AG09309 (cell line): ENCODE measurements around the gene SEMG2.

ENCODE experiments used
- DNase-seq: peaks from one replicate; pipeline ENCODE4 v3.0.0-alpha.2; 2010; ENCODE audit warnings: low read depth
- H3K4me3 ChIP-seq: 2 replicates; pipeline ENCODE4 v1.5.1; 2011; ENCODE audit warnings: mild to moderate bottlenecking, low read depth, low read length, moderate library complexity; ENCODE audit not compliant: control insufficient read depth
- TF ChIP-seq, protein P1 (sequence below): IDR thresholded peaks from 2 replicates; pipeline ENCODE4 v1.5.1; 2011; ENCODE audit warnings: mild to moderate bottlenecking, low read depth, low read length, inconsistent platforms; ENCODE audit not compliant: insufficient read depth, control insufficient read depth; ENCODE audit errors: missing control alignments

The SEMG2 gene

DNA sequence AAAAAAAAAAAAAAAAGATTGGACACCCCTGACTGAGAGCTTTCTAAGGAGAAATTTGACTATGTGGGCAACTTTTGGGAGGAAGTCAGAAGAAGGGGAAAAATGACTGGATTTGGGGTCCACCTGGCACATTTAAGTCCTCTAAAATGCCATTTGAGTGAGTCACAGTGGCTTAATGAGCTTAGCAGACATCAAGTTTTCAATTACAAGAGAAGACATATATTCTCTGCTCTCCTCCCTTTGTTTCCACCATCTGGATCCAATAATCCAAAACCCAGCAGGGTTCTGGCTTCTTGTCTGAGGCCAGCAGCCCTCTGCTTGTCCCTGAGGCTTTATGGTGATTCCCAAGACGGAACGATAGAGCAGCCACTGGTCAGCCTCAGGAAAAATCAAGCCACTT is 39.5 kb upstream of the SEMG2 start:
- H3K4me3 ChIP-seq: no peak overlapping the region
- TF ChIP-seq, protein P1, sequence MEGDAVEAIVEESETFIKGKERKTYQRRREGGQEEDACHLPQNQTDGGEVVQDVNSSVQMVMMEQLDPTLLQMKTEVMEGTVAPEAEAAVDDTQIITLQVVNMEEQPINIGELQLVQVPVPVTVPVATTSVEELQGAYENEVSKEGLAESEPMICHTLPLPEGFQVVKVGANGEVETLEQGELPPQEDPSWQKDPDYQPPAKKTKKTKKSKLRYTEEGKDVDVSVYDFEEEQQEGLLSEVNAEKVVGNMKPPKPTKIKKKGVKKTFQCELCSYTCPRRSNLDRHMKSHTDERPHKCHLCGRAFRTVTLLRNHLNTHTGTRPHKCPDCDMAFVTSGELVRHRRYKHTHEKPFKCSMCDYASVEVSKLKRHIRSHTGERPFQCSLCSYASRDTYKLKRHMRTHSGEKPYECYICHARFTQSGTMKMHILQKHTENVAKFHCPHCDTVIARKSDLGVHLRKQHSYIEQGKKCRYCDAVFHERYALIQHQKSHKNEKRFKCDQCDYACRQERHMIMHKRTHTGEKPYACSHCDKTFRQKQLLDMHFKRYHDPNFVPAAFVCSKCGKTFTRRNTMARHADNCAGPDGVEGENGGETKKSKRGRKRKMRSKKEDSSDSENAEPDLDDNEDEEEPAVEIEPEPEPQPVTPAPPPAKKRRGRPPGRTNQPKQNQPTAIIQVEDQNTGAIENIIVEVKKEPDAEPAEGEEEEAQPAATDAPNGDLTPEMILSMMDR: no peak
- DNase-seq: peak; percentile 28

DNA sequence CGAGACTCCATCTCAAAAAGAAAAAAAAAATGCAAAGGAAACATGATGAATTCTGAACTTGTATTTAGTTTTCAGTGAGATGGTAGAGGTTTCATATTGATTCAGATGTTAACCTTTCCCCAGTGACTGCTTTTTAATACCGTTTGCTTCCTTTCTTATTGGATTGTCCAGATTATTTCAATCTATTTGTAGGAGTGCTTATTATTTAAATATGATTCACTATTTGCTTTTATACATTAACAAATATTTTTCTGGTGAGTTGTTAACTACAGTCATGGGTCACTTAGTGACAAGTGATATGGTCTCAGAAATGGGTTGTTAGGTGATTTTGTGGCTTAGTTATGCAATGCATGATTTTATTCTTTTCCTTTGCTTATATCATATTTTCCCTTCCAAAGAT is 38.1 kb upstream of the SEMG2 start:
- TF ChIP-seq, protein P1: no peak
- no peak for DNase-seq
- no peak overlapping the region for H3K4me3 ChIP-seq

DNA sequence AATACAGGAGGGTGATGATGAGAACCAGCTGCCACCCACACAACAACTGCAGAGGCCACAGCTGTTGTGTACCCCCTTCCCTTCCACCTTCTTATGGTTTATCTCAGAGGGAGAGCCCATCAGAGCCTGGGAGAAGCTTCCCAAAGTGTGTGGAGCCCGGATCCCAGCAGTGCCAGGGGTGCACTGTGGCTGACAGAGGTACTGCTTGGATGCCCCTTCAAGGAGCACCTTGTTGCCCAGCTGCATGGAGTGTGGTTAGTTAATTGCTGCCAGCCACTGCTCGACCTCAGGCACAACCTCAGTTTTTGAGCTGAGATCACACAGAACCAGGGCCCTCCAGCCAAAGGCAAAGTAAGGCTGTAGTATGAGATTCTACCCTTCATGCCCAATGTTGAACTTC is 33.5 kb upstream of the SEMG2 start:
- TF ChIP-seq, protein P1: no peak
- no peak for DNase-seq
- H3K4me3 ChIP-seq: no peak overlapping the region

DNA sequence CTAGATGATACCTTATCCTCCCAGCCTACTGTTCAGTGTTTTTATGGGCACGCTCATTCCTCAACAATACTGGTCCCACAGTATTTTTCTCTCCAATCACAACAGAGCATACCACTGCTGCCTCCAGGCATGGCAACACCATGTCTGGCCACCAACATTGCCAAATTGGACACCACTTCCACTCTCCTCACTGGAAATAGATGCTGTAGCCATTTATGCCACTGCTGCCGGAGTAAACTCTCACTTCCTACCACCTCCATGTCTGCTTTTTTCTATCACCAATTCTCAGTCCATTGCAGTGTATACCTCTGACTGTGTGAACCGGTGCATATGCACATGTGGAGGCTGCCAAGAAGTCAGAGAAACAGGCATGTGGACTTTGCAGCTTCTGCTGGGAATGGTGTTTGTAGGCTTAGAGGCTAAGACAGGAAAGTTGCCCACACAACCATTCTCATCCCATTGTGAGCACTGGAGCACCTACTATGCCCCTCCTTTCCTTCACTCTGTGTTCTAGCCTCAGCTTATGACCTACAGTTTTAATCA is 32.0 kb upstream of the SEMG2 start:
- DNase-seq: no peak
- H3K4me3 ChIP-seq: no peak overlapping the region
- TF ChIP-seq, protein P1: no peak

DNA sequence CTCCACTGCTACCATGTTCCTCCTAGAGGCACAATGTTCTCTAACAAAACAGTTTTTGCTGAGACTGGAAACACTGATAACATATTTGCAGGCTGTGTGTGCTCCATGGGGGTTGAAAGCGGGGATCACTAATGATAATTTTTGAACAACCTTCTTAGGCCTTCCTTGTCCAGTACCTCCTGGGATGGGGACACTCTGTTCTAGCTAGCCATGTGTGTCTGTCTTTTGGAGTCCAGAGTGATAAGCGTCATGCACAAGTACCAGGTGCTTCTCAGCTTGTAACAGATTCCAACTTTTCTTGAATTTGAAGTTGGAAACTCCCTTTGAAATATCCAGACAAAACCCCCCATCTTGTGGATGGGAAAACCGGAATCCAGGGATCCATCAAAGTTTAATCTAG is 31.3 kb upstream of the SEMG2 start:
- TF ChIP-seq, protein P1: no peak
- no peak overlapping the region for H3K4me3 ChIP-seq
- DNase-seq: no peak

DNA sequence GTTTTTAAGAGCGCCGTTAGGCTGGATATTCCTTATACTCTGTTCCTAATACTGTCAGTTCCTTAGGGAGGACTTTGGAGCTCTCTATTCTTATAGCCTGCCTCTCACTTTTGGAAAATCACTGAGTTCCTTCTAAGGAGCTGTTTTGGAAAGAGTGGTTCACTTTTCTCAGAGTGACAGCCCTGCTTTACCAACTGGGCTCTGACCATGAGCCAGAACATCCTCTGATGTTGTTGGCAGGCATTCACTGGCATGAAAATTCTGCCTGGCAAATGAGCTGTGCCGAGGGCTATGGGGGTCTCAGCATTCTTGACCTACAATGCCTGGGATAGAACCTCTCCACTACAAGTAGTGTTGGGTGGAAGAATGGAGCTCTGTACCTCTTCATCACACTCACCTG is 29.2 kb upstream of the SEMG2 start:
- TF ChIP-seq, protein P1: no peak
- DNase-seq: no peak
- no peak overlapping the region for H3K4me3 ChIP-seq

DNA sequence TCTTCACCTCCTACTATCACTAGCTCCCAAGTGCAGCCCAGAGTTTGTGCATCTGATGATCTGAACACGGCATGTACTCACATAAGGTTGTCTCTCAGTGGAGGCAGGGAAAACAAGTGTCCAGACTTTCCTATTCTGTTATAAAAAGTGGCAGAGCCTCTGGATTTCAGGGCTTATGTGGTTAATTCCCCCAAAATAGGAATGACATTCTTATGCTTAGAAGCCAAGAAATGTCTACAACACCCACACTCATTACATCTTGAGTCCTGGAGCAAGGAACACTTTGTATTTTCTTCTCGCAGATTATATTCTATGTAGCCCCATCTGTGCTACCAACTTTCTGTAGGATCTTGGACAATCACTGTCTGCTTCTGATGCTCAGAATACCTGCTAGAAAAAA is 27.8 kb upstream of the SEMG2 start:
- TF ChIP-seq, protein P1: no peak
- no peak for DNase-seq
- no peak overlapping the region for H3K4me3 ChIP-seq
